GM19328 (cell line): ENCODE results near the gene CLEC16A.

Source experiments
- ATAC-seq: cut with Tn5 transposase; IDR thresholded peaks from one replicate; pipeline ENCODE4 v1.9.1; 2021; ENCODE audit warnings: mild to moderate bottlenecking, moderate library complexity; ENCODE audit not compliant: unreplicated experiment

Gene CLEC16A

DNA sequence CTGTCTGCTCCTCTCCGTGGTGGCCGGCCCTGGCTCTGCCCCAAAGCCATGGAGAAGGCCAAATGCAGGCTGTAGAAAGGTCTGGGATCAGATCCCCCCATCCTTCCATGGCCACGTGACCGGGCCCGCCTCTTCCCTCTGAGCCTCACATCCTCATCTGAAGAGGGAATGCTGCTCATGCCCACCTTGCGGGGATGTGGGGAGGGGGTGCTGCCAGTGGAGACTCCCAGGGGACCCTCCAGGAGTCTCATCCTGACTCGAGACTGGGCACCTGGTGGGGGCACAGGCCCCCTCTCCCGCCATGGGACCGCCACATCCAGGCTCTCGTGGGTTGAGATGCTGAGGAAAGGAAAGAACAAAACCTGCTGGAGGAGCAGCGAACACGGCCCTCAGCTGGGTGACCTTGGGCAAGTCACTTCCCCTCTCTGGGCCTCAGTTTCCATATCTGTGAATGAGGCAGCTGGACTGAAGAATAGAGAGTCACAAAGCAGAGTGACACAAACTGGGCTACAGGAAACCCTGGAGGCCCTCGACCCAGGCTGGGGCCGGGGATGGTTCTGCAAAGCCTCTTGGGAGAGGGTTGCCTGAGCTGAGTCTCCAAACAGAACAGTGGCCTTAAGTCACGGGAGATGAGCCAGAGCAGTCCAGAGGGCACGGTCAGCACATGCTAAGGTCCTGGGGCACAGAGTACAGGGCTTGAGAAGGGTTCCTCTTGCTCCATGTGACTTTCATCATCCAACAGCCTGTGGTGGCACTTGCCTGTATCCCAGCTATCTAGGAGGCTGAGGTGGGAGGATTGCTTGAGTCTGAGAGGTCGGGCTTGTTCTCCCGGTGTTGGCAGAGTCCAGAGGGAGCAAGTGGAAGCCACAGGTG, 281.5 kb downstream of the CLEC16A start:
- no peak for ATAC-seq

DNA sequence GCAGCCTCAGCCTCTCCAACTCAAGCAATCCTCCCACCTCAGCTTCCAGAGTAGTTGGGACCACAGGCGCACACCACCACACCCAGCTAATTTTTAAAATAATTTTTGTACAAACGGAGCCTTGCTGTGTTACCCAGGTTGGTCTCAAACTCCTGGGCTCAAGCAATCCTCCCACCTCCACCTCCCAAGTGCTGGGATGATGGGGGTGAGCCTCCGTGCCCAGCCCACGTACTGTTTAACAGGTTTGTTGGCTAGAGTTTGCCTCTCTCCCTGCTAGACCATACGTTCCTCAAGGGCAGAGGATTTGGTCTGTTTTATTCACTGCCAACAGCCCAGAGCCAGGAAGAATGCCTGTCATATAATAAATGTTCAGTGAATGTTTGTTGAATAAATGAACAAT, 285.1 kb downstream of the CLEC16A start:
- no peak for ATAC-seq

DNA sequence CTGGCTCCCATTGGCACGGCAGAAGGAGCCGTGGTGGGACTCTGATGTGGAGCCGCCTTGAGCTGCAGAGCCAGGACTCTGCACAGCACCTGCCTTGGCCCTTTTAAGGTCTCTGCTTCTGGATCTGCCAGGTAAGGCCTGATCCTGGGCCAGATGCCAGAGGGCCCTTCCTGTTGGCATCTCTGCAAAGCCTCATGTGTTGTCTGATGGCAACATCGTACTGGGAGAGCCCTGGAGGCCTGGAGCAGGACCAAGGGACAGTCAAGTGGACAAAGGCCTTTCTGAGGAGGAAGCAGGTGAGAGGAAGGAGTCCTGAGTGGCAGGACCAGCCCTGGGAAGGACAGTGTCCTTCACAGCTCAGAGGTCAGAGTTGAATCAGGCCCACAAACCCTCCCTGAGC, 285.5 kb downstream of the CLEC16A start:
- no peak for ATAC-seq

GRCh38 chr16:11231367-11231970, 287.1 kb downstream of the CLEC16A start:
- ATAC-seq: no peak
